ENCODE measurements around the gene STX16.

Gene STX16

GRCh38 chr20:58710481-58711265 lies 59.6 kb downstream of the STX16 start:
- Histone ChIP-seq H3K79me1 (ENCODE audit: low read length) (no peaks in the 10 kb centered on the region), H2BK15ac (replicated peaks; ENCODE audit: low read depth) (no peak overlapping the region), H2BK5ac (ENCODE audit: low read length) (no peak overlapping the region), H3K4me2 (ENCODE audit: low read length) (no peak overlapping the region), H3K36me3 (ENCODE audit: control insufficient read depth, insufficient read depth, low read length) (no peaks in the 10 kb centered on the region), H3K27ac (ENCODE audit: low read depth, low read length) (no peak overlapping the region), H3K27me3 (ENCODE audit: insufficient read depth, low read length, poor library complexity) (no peaks in the 10 kb centered on the region), H3K4me1 (ENCODE audit: control insufficient read depth, low read depth, low read length) (no peaks in the 10 kb centered on the region), H3K9ac (ENCODE audit: low read length) (no peak overlapping the region), H4K5ac (ENCODE audit: low read length) (no peak overlapping the region), H3K18ac (ENCODE audit: low read length) (no peak overlapping the region), H3K79me2 (ENCODE audit: control insufficient read depth, insufficient read depth, low read length) (no peaks in the 10 kb centered on the region), H2AK5ac (ENCODE audit: low read length) (no peak overlapping the region), H2BK120ac (ENCODE audit: low read depth, low read length) (no peak overlapping the region), H3K23ac (ENCODE audit: low read length) (no peak overlapping the region), H3K4me3 (ENCODE audit: low read length) (no peak overlapping the region), H3K4ac (ENCODE audit: low read depth, low read length) (no peak overlapping the region), H3K56ac (ENCODE audit: low read length) (no peak overlapping the region), H4K8ac (ENCODE audit: low read depth, low read length) (no peak overlapping the region)
- no CpG with 5 or more reads among the region's 17 CpGs for WGBS (ENCODE audit: extremely low coverage, insufficient coverage, low lambda C conversion rate)
- DNase-seq, result no peak

- Histone ChIP-seq H3K4me2 (ENCODE audit: low read length) (no peak overlapping the region), H4K8ac (ENCODE audit: low read depth, low read length) (no peak overlapping the region), H3K27ac (ENCODE audit: low read depth, low read length) (no peak overlapping the region), H4K5ac (ENCODE audit: low read length) (no peak overlapping the region), H3K79me1 (ENCODE audit: low read length) (no peaks in the 10 kb centered on the region), H2BK120ac (ENCODE audit: low read depth, low read length) (no peak overlapping the region), H3K4ac (ENCODE audit: low read depth, low read length) (no peak overlapping the region), H3K9ac (ENCODE audit: low read length) (no peak overlapping the region), H3K56ac (ENCODE audit: low read length) (no peak overlapping the region), H3K36me3 (ENCODE audit: control insufficient read depth, insufficient read depth, low read length) (no peaks in the 10 kb centered on the region), H3K27me3 (ENCODE audit: insufficient read depth, low read length, poor library complexity) (no peaks in the 10 kb centered on the region), H3K18ac (ENCODE audit: low read length) (no peak overlapping the region), H3K4me3 (ENCODE audit: low read length) (no peak overlapping the region), H2AK5ac (ENCODE audit: low read length) (no peak overlapping the region), H3K23ac (ENCODE audit: low read length) (no peak overlapping the region), H3K4me1 (ENCODE audit: control insufficient read depth, low read depth, low read length) (no peaks in the 10 kb centered on the region), H3K79me2 (ENCODE audit: control insufficient read depth, insufficient read depth, low read length) (no peaks in the 10 kb centered on the region), H2BK15ac (replicated peaks; ENCODE audit: low read depth) (no peak overlapping the region), H2BK5ac (ENCODE audit: low read length) (no peak overlapping the region)
- WGBS (ENCODE audit: extremely low coverage, insufficient coverage, low lambda C conversion rate), result no CpG with 5 or more reads among the region's 21 CpGs
- no peak for DNase-seq
Measured at GRCh38 chr20:58711266-58712051, 60.4 kb downstream of the STX16 start.

DNA sequence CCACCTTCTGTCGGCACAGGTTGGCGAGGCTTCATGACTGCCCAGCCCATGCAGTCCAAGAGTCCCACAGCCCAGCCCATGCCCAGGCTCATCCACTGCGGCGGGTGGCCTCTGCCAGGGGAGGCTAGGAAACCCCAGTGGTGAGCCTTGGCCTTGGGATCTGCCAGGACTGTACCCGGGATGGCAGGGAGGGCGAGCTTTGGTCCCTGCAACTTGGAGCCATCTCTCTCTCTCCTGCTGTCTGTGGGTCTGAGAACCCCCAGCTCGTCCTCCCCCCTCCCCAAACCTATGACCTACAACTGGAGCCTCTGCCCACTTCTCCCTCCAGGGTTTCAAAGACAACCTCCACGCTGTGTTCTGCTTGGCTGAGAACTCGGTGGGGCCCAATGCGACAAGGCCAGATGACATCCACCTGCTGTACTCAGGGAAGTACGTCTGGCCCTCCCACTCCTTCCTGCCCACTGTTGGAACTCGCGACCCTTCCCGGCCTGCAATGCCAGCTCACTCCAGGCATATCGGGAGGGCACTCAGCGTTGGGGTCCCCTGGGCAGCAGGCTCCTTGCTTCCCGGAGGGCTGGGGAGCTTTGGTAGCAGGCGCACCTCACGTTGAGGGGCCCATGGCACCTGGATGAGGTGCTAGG lies 61.2 kb downstream of the STX16 start:
- Histone ChIP-seq H2BK5ac (ENCODE audit: low read length) (no peak overlapping the region), H2BK15ac (replicated peaks; ENCODE audit: low read depth) (no peak overlapping the region), H3K79me1 (ENCODE audit: low read length) (no peaks in the 10 kb centered on the region), H3K56ac (ENCODE audit: low read length) (no peak overlapping the region), H4K8ac (ENCODE audit: low read depth, low read length) (no peak overlapping the region), H3K27ac (ENCODE audit: low read depth, low read length) (no peak overlapping the region), H3K9ac (ENCODE audit: low read length) (no peak overlapping the region), H3K4ac (ENCODE audit: low read depth, low read length) (no peak overlapping the region), H2BK120ac (ENCODE audit: low read depth, low read length) (no peak overlapping the region), H3K23ac (ENCODE audit: low read length) (no peak overlapping the region), H3K4me2 (ENCODE audit: low read length) (no peak overlapping the region), H3K79me2 (ENCODE audit: control insufficient read depth, insufficient read depth, low read length) (no peaks in the 10 kb centered on the region), H3K4me1 (ENCODE audit: control insufficient read depth, low read depth, low read length) (no peaks in the 10 kb centered on the region), H3K36me3 (ENCODE audit: control insufficient read depth, insufficient read depth, low read length) (no peaks in the 10 kb centered on the region), H3K27me3 (ENCODE audit: insufficient read depth, low read length, poor library complexity) (no peaks in the 10 kb centered on the region), H3K4me3 (ENCODE audit: low read length) (no peak overlapping the region), H2AK5ac (ENCODE audit: low read length) (no peak overlapping the region), H4K5ac (ENCODE audit: low read length) (no peak overlapping the region), H3K18ac (ENCODE audit: low read length) (no peak overlapping the region)
- WGBS (ENCODE audit: extremely low coverage, insufficient coverage, low lambda C conversion rate), result no CpG with 5 or more reads among the region's 19 CpGs
- DNase-seq, result no peak

GRCh38 chr20:58712806-58713731 lies 62.0 kb downstream of the STX16 start:
- H3K4me1 ChIP-seq (ENCODE audit: control insufficient read depth, low read depth, low read length), result no peaks in the 10 kb centered on the region
- H3K79me1 ChIP-seq (ENCODE audit: low read length), result no peaks in the 10 kb centered on the region
- H4K5ac ChIP-seq (ENCODE audit: low read length), result no peak overlapping the region
- H3K27ac ChIP-seq (ENCODE audit: low read depth, low read length), result no peak overlapping the region
- H4K8ac ChIP-seq (ENCODE audit: low read depth, low read length), result no peak overlapping the region
- no peak for DNase-seq
- H3K23ac ChIP-seq (ENCODE audit: low read length), result no peak overlapping the region
- WGBS (ENCODE audit: extremely low coverage, insufficient coverage, low lambda C conversion rate), result no CpG with 5 or more reads among the region's 24 CpGs
- H3K56ac ChIP-seq (ENCODE audit: low read length), result no peak overlapping the region
- no peaks in the 10 kb centered on the region for H3K79me2 ChIP-seq (ENCODE audit: control insufficient read depth, insufficient read depth, low read length)
- no peak overlapping the region for H3K9ac ChIP-seq (ENCODE audit: low read length)
- H3K4me2 ChIP-seq (ENCODE audit: low read length), result no peak overlapping the region
- no peak overlapping the region for H2BK120ac ChIP-seq (ENCODE audit: low read depth, low read length)
- no peaks in the 10 kb centered on the region for H3K36me3 ChIP-seq (ENCODE audit: control insufficient read depth, insufficient read depth, low read length)
- no peak overlapping the region for H2BK15ac ChIP-seq (replicated peaks; ENCODE audit: low read depth)
- H2BK5ac ChIP-seq (ENCODE audit: low read length), result no peak overlapping the region
- no peak overlapping the region for H2AK5ac ChIP-seq (ENCODE audit: low read length)
- no peak overlapping the region for H3K18ac ChIP-seq (ENCODE audit: low read length)
- no peak overlapping the region for H3K4ac ChIP-seq (ENCODE audit: low read depth, low read length)
- no peaks in the 10 kb centered on the region for H3K27me3 ChIP-seq (ENCODE audit: insufficient read depth, low read length, poor library complexity)
- no peak overlapping the region for H3K4me3 ChIP-seq (ENCODE audit: low read length)

- no peak overlapping the region for H4K8ac ChIP-seq (ENCODE audit: low read depth, low read length)
- H3K4me1 ChIP-seq (ENCODE audit: control insufficient read depth, low read depth, low read length), result no peaks in the 10 kb centered on the region
- DNase-seq, result no peak
Measured at GRCh38 chr20:58713801-58714339, 62.8 kb downstream of the STX16 start.

More at GRCh38 chr20:58713801-58714339, 62.8 kb downstream of the STX16 start:
- H3K9ac ChIP-seq (ENCODE audit: low read length), result no peak overlapping the region
- H3K27ac ChIP-seq (ENCODE audit: low read depth, low read length), result no peak overlapping the region
- H2BK15ac ChIP-seq (replicated peaks; ENCODE audit: low read depth), result no peak overlapping the region
- no peak overlapping the region for H2BK120ac ChIP-seq (ENCODE audit: low read depth, low read length)
- H3K56ac ChIP-seq (ENCODE audit: low read length), result no peak overlapping the region
- no peak overlapping the region for H3K4me2 ChIP-seq (ENCODE audit: low read length)
- H3K4me3 ChIP-seq (ENCODE audit: low read length), result no peak overlapping the region
- H3K4ac ChIP-seq (ENCODE audit: low read depth, low read length), result no peak overlapping the region
- no peak overlapping the region for H3K18ac ChIP-seq (ENCODE audit: low read length)
- no peaks in the 10 kb centered on the region for H3K79me2 ChIP-seq (ENCODE audit: control insufficient read depth, insufficient read depth, low read length)
- WGBS (ENCODE audit: extremely low coverage, insufficient coverage, low lambda C conversion rate), result no CpG with 5 or more reads among the region's 24 CpGs
- H3K27me3 ChIP-seq (ENCODE audit: insufficient read depth, low read length, poor library complexity), result no peaks in the 10 kb centered on the region
- no peak overlapping the region for H2BK5ac ChIP-seq (ENCODE audit: low read length)
- H4K5ac ChIP-seq (ENCODE audit: low read length), result no peak overlapping the region
- no peak overlapping the region for H2AK5ac ChIP-seq (ENCODE audit: low read length)
- no peak overlapping the region for H3K23ac ChIP-seq (ENCODE audit: low read length)
- no peaks in the 10 kb centered on the region for H3K79me1 ChIP-seq (ENCODE audit: low read length)
- H3K36me3 ChIP-seq (ENCODE audit: control insufficient read depth, insufficient read depth, low read length), result no peaks in the 10 kb centered on the region

All from mesendoderm (in vitro differentiated cells).